ENCODE results near the gene TAF4.
"Not testable (repeated sequence)": the region's sequence is repeated elsewhere in the genome, so short reads cannot be mapped to it uniquely, and the experiment has no call there.

The TAF4 gene, protein sequence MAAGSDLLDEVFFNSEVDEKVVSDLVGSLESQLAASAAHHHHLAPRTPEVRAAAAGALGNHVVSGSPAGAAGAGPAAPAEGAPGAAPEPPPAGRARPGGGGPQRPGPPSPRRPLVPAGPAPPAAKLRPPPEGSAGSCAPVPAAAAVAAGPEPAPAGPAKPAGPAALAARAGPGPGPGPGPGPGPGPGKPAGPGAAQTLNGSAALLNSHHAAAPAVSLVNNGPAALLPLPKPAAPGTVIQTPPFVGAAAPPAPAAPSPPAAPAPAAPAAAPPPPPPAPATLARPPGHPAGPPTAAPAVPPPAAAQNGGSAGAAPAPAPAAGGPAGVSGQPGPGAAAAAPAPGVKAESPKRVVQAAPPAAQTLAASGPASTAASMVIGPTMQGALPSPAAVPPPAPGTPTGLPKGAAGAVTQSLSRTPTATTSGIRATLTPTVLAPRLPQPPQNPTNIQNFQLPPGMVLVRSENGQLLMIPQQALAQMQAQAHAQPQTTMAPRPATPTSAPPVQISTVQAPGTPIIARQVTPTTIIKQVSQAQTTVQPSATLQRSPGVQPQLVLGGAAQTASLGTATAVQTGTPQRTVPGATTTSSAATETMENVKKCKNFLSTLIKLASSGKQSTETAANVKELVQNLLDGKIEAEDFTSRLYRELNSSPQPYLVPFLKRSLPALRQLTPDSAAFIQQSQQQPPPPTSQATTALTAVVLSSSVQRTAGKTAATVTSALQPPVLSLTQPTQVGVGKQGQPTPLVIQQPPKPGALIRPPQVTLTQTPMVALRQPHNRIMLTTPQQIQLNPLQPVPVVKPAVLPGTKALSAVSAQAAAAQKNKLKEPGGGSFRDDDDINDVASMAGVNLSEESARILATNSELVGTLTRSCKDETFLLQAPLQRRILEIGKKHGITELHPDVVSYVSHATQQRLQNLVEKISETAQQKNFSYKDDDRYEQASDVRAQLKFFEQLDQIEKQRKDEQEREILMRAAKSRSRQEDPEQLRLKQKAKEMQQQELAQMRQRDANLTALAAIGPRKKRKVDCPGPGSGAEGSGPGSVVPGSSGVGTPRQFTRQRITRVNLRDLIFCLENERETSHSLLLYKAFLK

DNA sequence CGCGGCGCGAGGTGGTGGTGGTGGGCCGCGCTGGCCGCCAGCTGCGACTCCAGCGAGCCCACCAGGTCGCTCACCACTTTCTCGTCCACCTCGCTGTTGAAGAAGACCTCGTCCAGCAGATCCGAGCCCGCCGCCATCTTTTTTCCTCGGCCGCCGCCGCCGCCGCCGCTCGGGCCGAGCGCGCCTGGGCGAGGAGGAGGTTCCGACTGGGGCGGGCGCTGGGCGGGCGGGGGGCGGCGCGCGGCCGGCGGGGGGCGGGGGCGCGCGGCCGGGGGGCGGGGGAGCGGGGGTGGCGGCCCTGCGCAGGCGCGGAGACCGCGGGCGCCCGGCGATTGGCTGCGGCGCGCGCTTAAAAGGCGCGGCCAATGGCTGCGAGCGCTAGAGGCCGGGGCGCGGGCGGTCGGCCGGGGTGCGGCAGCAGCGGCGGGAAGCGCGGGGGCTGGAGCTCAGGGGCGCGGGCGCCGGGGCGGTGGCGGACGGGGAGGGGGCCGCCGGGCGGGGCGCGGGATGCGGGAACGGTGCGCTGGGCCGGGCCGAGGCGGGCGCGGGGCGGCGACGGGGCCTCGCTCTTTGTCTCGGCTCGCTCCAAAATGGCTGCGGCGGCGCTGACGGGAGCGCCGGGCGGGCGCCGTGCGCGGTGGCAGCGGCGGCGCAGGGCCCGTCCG, at the start of gene TAF4:
TAF4 (minus strand) TSS at position 208 of the 665 bp plus-strand sequence; CDS start at position 137, 71 bp downstream.
- peak; percentile 83 for DNase-seq

DNA sequence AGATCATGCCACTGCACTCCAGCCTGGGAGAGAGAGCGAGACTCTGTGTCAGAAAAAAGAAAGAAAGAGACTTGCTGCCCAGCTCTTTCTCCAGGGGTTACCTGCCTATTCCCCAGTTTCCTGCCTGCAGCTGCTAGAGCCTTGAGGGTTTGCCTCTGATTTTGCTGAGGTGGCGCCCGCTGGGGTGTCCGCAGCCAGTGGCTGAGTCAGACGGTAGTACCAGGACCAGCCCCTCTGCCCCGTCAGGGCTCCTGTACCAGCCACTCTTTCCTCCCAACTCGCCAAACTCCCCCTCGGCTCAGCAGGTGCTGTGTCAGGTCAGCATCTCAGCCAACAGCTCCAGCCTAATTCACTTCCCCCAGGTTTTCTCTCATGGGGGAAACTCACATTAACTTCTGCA, 49.2 kb upstream of the TAF4 start:
- DNase-seq, result no peak

DNA sequence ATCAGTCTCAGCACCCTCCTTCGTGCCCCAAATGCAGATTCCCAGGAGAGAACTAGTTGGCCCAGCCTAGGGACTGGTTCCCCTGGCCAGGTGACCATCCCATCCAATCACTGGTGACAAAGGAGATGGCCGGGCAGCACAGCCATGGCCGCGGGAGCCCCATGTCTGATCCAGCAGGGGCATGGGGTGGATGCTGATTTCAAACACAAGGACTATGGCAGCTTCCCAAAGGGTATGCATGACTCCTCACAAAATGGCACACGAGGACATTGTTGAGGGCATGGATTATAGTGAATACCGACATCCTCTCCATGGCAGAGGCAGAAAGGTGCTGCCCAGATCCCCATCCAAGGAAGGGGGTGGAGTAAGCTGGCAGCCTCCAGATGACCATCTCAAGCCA, 46.7 kb upstream of the TAF4 start:
- DNase-seq, result no peak

DNA sequence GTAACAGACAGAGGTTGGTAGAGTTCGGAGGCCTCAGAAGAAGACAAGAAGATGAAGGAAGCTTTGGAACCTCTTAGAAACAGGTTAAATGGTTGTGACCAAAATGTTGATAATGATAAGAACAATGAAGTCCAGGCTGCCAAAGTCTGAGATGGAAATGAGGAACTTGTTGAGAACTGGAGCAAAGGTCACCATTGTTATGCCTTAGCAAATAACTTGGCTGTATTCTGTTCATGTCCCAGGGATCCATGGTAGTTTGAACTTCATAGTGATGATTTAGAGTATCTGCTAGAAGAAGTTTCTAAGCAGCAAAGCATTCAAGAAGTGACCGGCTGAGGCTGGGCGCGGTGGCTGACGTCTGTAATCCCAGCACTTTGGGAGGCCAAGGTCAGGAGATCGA, 45.5 kb upstream of the TAF4 start:
- DNase-seq, result no peak

DNA sequence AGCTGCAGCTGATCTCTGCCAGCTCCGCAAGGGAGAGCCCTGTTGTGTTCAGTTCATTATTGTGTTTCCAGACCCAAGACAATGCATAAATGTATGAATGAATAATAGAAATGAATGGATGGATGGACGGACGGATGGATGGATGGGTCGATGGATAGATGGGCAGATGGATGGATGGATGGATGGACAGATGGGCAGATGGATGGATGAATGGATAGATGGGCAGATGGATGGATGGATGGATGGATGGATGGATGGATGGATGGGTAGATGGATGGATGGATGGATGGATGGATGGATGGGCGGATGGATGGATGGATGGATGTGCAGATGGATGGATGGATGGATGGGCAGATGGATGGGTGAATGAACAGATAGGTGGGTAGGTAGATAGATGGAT, 39.9 kb upstream of the TAF4 start:
- DNase-seq, result no peak

DNA sequence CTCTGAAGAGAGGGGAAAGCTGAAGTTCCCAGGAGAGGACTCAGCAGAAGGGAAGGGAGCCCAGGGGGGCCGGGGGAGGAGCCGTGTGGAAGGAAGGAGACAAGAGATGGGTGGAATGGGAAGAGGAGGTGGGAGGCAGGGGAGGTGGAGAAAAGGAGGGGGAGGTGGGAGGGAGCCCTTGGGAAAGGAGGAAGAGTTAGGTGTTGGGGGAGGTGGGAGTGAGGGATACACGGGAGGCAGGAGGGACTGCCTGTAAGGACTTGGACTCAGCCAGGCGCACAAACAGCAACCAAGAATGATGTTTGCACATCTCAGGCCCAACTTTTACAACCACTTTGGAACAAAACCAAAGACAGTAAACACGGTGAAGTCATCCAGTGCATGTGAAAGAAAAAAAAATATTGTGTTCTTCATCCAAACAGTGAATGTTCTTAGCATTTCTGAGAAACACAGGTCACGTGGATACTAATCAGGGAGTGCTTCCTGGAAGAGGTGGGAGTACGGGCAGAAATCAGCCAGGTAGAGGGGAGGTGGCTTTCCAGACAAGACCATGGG, 39.2 kb upstream of the TAF4 start:
- no peak for DNase-seq

DNA sequence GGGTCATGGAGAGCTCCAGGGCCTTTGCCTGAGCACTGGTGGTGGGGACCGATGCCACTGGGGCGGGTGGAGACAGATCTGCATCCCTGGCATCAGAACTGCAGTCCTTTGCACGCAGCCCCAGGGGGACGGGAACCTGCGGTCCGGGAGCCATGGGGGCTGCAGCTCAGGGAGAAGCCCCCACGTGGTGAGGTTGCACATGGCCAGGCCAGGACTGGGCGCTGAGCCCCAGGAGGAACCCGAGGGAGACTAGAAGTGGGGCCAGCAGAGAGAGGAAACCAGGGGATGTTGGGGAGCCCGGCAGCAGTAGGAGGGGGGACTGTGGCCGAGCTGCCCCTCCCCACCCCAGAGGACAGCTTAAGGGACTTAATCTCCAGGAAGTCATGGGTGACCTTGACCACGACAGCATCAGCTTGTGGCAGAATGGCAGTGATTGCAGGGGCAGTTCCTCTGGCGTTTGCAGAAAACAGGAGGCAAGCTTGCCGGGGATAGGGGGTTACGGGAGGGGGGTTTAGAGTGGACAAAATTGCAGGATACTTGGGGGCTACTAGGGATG, 38.6 kb upstream of the TAF4 start:
- DNase-seq, result no peak

DNA sequence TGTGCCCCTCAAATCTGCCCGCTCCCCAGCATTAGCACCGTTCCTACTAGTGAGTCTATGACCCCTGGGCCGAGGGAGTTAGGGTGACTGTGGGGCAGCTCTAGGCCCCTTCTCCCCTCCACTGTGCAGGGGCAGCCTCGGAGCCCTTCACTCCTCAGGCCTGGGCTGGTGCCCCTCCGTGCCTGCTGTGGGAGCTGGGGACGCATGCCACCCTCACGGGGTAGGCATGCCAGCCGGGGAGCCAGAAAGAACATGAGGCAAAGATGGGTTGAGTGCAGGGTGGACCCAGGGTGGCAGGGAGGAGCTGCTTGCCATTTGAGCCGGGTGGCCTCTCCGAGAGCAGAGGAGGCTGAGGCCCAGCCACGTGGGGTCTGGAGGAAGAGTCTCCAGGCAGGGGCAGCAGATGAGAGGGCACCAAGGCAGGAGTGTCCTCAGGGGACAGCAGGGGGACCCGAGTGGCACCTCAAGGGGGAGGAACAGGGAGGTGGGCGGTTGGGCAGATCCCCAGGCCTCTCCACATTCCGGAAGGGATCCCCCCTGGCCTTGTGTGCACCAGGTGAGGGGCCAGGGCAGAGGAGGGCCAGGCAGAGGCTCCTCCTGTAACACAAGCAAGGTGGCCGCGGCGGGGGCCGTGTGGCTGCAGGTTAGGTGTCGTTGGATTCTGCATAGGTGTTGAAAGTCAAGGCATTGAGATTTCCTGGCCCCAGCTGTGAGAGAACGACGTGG, 38.0 kb upstream of the TAF4 start:
- no peak for DNase-seq

DNA sequence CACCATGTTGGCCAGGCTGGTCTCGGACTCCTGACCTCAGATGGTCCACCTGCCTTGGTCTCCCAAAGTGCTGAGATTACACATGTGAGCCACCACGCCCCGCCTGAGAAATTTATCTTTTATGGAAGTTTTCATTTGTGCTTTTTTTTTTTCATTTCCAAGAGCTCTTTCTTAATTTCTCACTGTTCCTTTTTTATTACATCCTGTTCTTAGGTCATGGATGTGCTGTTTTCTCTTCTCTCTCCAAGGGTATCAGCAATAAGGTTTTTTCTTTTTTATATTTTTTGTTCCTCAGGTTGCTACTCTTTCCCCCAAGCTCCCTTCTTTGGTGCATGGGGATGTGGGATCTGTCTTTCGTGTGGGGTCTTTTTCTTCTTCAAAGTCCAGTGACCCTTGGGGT, 35.4 kb upstream of the TAF4 start:
- DNase-seq, result no peak

DNA sequence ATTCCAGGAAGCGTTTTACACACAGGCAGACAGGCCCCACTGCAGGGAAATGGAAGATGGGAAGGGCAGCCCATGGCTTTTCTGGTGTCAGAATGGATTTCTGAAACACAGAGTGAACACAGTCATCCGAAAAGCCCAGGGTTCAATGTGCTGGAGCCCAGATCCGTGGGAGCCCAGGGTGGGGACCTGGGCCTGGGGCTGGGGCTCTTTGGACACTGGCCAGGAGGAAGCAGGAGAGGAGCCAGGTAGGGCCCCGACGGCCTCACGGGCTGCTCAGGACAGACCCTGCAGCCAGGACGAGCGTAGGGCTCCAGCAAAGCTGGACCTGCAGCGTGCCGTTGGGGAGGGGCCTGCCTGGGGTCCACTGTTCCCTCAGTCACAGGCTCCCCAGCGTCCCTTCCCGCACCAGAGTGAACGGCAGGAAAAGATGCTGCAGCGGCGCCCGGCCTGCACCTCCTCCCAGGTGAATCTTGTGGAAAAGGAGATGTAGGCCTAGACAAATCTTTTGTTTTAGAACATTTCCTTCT, 32.3 kb upstream of the TAF4 start:
- no peak for DNase-seq

DNA sequence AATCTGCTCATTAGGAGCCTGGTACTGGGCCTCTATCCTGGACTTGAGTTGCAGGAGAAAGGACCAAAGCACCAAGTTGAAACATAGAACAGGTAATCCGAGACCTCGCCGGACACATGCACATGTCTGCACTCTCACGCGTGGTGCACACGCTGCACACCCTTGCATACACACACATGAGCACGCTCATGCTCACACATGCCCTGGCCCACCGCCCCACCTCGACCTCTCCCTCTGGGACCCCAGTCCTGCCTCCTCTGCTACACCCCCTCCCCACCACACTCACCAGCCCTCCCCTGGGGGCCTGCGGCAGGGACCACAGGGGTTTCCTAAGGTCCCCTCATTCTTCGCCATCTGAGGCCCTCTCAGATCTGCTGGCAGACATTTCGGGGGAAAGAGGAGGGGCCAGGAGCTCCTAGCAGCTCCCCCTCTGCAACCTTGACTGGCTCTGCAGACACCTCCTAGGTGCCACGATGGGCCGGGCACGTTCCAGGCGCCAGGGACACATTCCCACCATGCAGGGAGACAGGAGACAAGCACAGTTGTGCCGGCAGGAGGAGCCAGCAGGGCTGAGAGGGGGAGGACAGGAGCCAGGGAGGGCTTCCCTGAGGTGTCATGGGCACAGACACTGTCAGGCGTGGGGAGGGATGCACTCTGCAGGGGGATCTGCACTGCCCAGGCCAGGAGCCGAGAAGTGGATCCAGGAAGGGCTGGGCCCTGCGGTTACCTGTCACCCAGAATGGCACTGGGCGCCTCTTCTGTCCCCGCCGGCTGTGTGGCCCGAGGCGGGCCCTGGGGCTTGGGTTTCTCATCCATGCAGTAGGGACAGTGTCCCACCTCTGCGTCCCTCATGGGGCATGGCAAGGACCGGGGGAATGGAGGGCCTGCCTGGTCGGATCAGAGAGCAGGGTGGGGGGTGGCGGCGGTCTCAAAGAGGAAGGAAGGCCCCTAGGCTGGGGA, 31.0 kb upstream of the TAF4 start:
- DNase-seq, result no peak

DNA sequence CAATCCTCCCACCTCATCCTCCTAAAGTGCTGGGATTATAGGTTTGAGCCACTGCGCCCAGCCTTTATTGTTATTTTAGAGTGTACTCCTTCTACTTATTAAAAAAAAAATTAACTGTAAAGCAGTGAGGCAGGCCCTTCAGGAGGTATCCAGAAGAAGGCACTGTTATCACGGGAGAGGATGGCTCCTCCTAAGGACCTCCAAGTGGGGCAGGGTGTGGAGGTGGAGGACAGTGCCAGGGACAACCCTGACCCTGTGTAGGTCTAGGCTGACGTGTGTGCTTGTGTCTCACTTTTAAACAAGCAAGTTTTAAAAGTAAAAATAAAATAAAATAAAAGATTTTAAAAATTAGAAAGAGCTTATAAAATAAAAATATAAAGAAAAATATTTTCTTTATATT, 23.7 kb upstream of the TAF4 start:
- no peak for DNase-seq

DNA sequence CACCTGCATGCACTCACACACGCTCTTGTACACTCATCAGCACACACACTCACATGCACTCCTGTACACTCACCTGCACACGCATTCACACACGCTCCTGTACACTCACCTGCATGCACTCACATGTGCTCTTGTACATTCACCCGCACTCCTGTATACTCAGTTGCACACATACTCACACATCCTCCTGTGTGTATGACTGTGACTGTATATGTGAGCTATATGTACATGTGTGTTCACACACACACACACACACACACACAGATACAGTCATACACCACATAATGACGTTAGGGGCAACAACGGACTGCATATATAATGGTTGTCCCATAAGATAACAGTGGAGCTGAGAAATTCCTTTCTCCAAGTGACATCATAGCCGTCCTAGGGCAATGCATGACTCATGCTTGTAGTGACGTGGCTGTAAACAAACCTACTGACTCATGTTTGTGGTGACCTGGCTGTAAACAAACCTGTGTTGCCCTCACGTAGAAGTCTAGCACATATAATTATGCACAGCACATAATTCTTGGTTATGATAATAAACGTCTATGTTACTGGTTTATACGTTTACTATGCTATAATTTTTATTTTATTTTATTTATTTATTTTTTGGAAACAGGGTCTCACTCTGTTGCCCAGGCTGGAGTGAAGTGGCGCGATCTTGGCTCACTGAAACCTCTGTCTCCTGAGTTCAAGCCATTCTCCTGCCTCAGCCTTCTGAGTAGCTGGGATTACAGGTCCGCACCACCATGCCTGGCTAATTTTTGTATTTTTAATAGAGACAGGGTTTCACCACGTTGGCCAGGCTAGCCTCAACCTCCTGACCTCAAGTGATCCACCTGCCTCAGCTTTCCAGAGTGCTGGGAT, 22.8 kb upstream of the TAF4 start:
- DNase-seq, result no peak

DNA sequence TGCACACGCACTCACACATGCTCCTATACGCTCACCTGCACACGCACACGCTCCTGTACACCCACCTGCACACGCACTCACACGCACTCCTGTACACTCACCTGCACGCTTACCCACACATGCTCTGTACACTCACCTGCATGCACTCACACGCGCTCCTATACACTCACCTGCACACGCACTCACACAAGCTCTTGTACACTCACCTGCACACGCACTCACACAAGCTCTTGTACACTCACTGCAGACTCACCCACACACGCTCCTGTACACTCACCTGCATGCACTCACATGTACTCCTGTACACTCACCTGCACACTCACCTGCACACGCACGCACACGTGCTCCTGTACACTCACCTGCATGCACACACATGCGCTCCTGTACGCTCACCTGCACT, 22.0 kb upstream of the TAF4 start:
- no peak for DNase-seq

DNA sequence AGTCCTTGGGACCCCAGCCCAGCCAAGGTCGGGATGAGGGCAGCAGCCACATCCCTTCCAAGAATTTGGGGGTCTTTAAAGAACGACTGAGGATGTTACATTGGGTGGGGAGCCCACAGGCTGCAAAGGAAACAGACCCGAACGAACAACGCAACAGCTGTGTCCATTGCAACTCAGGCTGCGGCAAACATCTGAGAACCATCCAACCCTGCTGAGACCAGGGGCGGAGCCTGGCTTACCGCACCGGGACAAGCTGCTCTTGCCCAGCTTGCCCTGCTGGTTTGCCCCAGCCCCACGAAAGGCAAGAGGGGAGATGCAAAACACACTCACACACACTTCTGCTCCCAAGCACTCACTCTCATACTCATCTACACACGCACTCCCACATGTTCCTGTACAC, 21.5 kb upstream of the TAF4 start:
- DNase-seq, result no peak

DNA sequence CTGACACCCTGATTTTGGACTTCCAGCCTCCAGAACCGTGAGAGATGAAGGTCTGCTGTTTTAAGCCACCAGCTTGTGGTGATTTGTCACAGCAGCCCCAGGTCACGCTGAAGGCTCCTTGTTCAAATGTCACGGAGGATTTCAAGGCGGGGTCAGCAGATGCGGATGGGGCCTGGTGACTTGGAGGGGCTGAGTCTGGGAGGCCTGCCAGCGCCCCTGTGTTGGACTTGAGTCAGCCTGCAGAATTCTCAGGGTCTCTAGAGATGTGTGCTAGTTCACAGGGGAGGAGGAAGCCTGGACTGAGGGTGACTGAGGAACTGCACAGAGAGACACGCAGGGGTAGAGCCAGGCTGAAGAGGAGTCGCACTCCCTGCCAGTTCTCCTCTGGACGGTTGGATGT, 19.5 kb upstream of the TAF4 start:
- no peak for DNase-seq

DNA sequence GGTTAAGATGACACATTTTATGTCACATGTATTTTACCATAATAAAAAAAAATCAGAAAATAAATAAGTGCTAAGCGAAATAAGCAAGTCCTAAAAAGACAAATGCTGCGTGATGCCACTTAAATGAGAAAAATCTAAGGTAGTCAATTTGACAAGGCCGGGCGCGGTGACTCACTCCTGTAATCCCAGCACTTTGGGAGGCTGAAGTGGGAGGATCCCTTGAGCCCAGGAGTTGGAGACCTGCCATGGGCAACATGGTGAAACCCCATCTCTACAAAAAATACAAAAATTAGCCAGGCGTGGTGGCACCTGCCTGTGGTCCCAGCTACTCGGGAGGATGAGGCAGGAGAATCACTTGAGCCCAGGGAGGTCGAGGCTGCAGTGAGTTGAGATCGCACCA, 18.5 kb upstream of the TAF4 start:
- not testable (repeated sequence) for DNase-seq

DNA sequence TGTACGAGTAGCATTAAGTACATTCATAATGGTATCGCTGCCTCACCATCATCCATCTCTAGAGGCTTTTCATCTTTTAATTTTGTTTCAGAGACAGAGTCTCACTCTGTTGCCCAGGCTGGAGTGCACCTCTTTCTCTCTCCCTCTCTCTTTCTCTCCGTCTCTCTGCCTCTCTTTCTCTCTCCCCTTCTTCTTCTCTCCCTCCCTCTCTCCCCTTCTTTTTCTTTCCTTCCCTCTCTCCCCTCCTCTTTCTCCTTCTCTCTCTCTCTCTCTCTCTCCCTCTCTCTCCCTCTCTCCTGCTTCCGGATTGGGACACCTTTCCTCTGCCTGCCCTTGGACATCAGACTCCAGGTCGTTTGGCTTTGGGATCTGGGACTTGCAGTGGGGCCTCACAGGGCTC, 17.6 kb upstream of the TAF4 start:
- DNase-seq, result no peak

DNA sequence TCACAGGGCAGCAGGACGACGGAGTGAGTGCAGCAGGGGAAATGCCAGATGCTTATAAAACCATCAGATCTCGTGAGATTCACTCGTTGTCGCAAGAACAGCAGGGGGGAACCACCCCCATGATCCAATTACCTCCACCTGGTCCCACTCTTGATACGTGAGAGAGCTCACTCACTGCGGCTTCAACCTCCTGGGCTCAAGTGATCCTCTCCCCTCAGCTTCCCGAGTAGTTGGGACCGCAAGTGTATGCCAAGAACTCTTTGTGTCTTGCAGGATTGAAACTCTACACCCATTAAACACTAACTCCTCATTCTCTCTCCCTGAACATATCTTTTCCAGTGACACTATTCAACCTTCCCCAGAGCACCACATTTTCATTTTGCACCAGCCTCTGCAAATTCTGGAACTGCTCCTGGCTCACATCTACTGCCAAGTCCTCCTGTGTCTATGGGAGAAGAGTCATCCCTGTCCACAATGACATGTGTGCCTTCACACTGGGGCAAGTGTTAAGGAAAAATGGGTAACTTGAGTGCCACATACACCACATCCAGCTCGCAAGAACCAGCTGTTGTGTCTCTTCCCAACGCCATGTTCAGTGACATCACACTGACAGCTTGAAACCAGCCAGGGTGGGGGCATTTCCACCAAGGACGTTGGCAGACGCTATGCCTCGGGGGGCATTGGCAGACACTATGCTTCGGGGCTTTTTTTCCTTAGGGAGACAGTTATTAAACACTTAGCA, 14.7 kb upstream of the TAF4 start:
- DNase-seq, result no peak

Measured in CD4-positive, alpha-beta T cell treated with Interleukin-15 for 1 hour (primary cell).